RKO (cell line): ENCODE data around the gene APOA1.
A peak's percentile ranks its signal among the peaks of the same experiment; 100 is the strongest.
"Not testable (repeated sequence)": the region's sequence is repeated elsewhere in the genome, so short reads cannot be mapped to it uniquely, and the experiment has no call there.

ENCODE experiments used
- DNase-seq: peaks from one replicate; pipeline ENCODE4 v3.0.0-alpha.2; 2016; ENCODE audit warnings: low spot score

The APOA1 gene

GRCh38 chr11:116813781-116814471 is 23.5 kb downstream of the APOA1 start:
- DNase-seq, result no peak

DNA sequence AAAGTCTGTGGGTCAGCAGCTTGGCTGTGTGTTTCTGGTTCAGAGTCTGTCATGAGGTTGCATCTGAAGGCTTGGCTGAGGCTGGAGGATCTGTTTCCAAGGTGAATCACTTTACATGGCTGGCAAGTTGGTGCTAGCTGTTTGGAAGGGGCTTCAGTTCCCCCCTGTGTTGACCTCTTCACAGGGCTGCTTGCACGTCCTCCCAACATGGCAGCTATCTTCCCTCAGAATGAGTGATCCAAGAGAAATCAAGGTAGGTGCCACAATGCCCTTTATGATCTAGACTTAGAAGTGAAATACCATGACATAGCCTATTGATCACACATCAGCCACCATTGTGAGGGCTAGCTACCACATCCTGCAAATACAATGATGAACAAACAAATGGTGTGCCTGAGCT is 24.3 kb downstream of the APOA1 start:
- DNase-seq, result no peak

DNA sequence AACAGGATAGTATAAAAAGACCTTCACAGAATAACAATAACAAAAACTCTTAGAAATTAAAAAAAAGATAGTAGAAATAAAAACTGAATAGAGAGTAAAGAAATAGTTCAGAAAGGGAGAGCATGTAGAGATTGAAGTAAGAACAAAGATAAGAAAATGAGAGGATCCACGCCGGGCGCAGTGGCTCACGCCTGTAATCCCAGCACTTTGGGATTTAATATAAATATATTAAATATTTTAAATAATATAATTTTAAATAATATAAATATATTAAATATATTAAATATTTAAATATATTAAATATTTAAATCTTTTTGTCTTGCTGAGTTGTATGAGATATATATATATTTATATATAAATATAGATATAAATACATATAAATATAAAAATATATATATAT is 25.3 kb downstream of the APOA1 start:
- DNase-seq, result no peak

DNA sequence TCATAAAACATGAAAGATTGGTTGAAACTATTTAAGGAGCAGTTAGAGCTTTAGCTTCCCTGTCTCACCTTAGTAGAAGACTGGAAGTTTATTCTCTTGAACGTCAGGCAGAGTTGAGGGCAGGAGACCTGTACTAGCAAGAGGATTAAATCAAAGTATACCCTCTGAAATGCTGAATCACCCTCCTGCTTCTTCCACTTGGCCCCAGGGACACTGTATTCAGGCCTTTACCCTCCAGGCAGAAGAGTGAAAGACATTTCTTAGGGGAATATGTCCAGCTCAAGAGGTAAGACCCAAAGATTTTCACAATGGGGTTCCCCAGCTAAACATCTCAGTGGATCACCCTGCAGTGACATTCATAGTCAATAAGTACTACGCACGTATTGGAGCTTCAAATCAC is 26.2 kb downstream of the APOA1 start:
- DNase-seq, result no peak

- no peak for DNase-seq
These were observed 28.9 kb downstream of the APOA1 start for GRCh38 chr11:116808262-116809175.

DNA sequence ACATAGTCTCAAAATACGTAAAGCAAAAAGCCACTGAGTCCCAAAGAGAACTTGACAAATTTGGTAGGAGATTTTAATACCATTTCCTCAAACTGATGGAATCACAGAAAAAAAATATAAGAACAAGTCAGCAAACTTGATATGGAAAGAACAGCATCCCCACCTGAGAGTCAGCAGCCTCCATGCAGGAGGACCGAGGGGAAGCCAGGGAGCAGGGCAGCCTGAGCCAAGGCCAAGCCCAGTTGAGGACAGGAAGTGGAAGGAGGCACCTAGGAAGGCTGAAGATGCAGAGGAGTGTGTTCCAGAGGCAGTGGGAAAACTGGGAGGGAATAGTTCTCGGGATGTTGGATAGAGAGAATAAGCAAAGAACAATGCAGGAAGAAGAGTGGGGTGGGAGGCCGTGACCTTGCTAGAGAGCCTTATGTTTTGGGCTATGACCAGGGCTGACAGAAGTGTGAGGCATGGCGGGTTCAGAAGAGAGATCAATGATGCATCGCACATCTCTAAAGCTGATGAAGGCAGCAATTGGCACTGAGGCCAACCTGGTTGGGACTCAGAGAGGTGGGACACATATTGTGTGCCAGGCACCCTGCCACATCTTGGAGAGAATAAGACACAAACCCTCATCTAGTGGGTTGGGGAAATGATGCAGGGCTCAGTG is 29.7 kb downstream of the APOA1 start:
- no peak for DNase-seq

DNA sequence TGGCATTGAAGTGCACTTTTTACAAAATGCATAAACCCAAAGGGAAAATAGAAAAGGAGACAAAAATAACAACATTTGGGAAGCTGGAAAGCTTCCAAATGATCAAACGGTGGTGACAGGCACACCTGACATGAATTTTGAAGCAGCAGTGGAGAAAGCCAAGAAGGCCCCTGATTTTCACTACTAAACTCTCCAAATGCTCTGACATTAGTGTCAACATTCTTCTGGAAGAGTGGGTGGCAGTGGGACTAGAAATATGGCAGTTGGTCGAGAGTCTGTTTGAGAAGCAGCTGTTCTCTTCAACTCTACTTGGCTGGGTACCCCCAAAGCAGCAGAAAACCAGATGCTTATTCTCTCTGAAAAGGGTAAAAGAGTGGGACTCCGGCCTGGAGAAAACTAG is 33.4 kb downstream of the APOA1 start:
- no peak for DNase-seq

GRCh38 chr11:116801662-116802061 is 35.8 kb downstream of the APOA1 start:
- not testable (repeated sequence) for DNase-seq

DNA sequence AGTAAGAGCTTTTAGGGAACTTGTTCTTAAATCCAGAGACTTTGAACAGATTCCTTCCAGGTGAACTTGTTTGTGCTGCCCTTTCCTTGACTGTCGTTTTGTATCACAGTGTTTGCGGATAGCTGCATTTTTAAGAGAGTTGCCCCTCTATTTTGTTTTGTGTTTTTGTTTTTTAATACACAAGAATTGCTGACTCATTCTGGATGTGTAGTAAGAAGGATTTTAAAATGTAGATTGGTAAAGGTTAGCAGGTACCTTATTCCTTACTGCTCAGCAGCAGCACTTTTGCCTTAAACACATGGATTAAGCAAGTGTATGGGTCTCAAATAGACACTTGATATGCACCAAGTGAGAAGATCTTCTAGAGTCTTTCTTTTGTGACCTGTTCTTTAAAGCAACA is 36.8 kb downstream of the APOA1 start:
- DNase-seq, result no peak

- DNase-seq, result no peak
These were observed 39.1 kb downstream of the APOA1 start for GRCh38 chr11:116798368-116798767.

- DNase-seq, result no peak
These were observed 39.6 kb downstream of the APOA1 start for GRCh38 chr11:116797816-116798215.

DNA sequence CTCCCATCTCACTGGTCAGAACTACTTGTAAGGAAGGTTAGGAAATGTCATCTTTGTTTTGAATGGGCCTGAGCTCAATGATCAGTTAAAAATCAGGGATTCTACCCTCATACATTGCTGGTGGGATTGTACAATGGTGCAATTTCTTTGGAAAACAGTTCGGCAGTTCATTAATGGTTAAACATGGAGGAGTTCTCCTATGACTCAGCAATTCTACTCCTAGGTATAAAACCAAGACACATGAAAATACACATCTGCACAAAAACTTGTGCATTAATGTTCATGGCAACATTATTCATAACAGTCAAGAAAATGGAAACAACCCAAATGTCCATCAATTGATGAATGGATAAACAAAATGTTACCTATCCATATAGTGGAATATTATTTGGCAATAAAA is 40.9 kb downstream of the APOA1 start:
- DNase-seq, result no peak

DNA sequence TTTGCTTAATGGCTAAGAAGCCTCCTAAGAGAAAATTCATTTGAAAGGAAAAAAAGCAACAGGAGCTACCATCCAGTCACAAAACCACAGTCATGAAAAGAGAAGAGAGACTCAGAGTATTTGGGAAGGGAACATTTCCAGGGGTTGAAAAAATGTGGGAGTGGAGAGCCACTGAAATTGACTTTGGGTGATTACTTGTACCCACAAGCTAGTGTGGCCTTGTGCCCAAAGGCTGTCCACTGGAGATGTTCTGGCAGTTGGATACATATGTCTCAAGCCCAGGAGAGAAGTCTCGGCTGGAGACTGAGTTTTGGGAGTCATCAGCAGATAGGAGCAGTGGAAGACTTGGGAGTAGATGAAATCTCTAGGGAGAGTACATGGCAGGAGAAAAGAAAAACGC is 42.6 kb downstream of the APOA1 start:
- DNase-seq, result no peak

DNA sequence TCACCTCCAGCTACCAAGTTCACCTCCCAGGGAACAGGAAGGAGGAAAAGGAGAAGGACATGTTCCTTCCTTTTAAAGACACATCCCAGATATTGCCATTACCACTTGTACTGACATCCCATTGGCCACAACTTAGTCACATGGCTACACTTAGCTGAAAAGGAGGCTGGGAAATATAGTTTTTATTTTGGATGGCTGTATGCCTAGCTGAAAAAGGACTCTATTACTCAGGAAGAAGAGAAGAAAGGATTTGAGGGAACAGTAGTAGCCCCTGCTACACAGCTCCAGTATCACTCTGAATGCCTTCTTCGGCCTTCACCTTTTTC is 43.7 kb downstream of the APOA1 start:
- DNase-seq, result no peak

DNA sequence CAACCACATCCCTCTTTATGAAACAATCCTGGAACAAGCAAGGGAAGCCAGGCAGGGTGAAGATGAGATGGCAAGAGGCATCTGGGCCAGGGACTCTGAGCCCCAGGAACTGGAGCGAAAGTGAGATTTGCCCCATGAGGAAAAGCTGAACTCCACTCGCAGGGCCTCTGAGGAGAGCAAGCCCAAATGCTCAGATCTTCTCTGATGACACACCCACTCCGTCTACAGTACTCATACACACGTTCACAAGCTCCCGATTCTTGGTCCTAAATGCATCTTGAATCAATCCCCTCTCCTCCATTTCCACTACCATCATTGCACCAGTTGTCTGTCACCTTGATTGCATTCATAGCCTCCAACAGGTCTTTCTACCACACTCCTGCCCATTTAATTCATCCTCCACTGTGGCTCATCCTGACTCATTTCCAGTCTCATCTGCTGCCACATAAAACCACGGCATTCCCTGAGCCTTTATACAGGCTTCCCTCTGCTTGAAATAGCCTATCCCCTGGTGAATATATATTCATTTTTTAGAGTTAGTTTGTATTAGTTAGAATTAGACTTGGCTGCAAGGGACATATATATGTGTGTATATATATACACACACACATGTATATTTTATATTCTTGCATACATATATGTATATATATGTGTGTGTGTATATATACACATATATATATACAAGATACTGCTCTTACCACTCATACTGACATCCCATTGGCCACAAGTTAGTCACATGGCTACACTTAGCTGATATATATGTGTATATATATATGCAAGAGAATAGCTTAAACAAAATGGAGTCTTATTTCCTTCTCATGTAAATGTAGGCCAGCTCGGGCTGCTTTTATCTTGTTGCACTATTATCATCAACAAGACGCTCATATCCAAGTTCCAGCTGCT is 44.3 kb downstream of the APOA1 start:
- DNase-seq, result peak; percentile 81

GRCh38 chr11:116792144-116792868 is 45.1 kb downstream of the APOA1 start:
- no peak for DNase-seq

GRCh38 chr11:116791813-116792143 is 45.6 kb downstream of the APOA1 start, which contains the start of gene APOA5:
APOA5 (minus strand) TSS chr11:116791879; CDS start chr11:116791860, 19 bp downstream.
- DNase-seq, result no peak

DNA sequence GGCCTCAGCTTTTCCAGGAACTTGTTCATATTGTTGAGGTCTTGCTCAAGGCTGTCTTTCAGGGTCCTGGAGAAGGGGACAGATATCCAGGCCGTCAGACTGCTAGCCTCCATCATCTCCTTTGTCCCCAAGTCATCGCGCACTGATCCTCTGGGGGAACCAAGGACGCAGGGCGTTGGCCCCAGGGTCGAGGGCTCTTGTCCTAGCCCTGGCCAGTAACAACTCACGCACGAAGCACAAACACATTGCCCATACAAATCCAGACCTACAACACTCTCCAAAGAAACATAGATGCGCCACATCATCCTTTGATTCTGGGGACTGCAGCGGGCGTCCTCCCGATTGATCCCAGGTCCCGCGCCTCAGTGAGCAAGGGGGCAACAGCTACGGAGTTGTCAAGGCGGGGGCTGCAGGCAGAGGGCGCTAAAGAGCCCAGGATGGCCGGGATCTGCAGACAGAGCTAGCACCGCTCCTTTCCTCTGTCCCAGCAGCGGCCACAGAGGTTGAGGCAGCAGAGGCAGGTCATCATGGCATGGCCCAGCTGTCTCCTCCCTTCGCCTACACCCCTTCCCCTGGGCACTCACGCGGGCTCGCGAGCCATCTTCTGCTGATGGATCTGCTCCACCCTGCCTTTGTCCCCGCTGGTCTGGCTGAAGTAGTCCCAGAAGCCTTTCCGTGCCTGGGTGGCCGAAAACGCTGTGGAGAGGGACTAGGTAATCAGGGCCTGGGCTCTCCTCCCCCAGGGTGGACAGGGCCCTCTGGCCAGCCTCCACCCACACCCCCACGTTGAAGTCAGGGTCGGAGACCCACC is 46.2 kb downstream of the APOA1 start:
- no peak for DNase-seq

- DNase-seq, result no peak
These were observed 47.0 kb downstream of the APOA1 start for GRCh38 chr11:116790167-116791001.

- DNase-seq, result no peak
These were observed 48.4 kb downstream of the APOA1 start for GRCh38 chr11:116788975-116789374.
